Neural cell (in vitro differentiated cells): ENCODE results near the gene NUP107. TPM values are rescaled to one million over a fixed set of nuclear protein-coding genes. Genes with fewer than 3 reads are reported as not detected.

Source experiments
- polyA plus RNA-seq: library from polyadenylated mRNA; depleted of rRNA; stranded (reverse); fragments of >200 nt; gene quantifications from 2 replicates; pipeline ENCODE4 v1.2.3, GENCODE V29; 2014

Gene NUP107
- polyA plus RNA-seq, 1 donor from 2014 or later = 64.1 TPM

Other genes starting within 250 kb of the NUP107 start
- 209 and 214 TPM in 2 replicates for gene RAP1B, start 76.1 kb upstream of the NUP107 start, polyA plus RNA-seq
- 6.2 and 10.5 TPM in 2 replicates for gene SLC35E3, start 59.2 kb downstream of the NUP107 start, polyA plus RNA-seq
- 26.8 and 37.5 TPM in 2 replicates for gene MDM2, start 121.2 kb downstream of the NUP107 start, polyA plus RNA-seq
- not detected in 2 replicates for gene CPM, start 246.2 kb downstream of the NUP107 start, polyA plus RNA-seq